Osteoblast (primary cell): ENCODE results near the gene AKR7A2. TPM values are rescaled to one million over a fixed set of nuclear protein-coding genes. Genes with fewer than 3 reads are reported as not detected.

Source experiments
- DNase-seq: peaks from one replicate; pipeline ENCODE4 v3.0.0; 2011; ENCODE audit warnings: low spot score, mixed read lengths; ENCODE audit not compliant: insufficient read length; ENCODE audit errors: missing footprints
- H2AFZ ChIP-seq: 2 replicates; pipeline ENCODE4 v1.6.0; 2011; ENCODE audit warnings: mild to moderate bottlenecking, low read length
- H3K27ac ChIP-seq: 2 replicates; pipeline ENCODE4 v1.5.1; 2011; ENCODE audit warnings: mild to moderate bottlenecking, low read depth, low read length, moderate library complexity
- H3K27me3 ChIP-seq: 2 replicates; pipeline ENCODE4 v1.6.0; 2012; ENCODE audit warnings: mild to moderate bottlenecking, control low read depth, inconsistent platforms, low read length, moderate library complexity; ENCODE audit not compliant: insufficient read depth
- H3K36me3 ChIP-seq: 2 replicates; pipeline ENCODE4 v1.5.1; 2011; ENCODE audit warnings: mild to moderate bottlenecking, low read length, control low read depth, moderate library complexity; ENCODE audit not compliant: insufficient read depth
- H3K4me1 ChIP-seq: 2 replicates; pipeline ENCODE4 v1.5.1; 2011; ENCODE audit warnings: mild to moderate bottlenecking, low read length, control low read depth, moderate library complexity; ENCODE audit not compliant: insufficient read depth
- H3K4me2 ChIP-seq: 2 replicates; pipeline ENCODE4 v1.6.0; 2011; ENCODE audit warnings: mild to moderate bottlenecking, low read length; ENCODE audit not compliant: insufficient read depth
- H3K4me3 ChIP-seq: fragments of 200-600 bp; sonication (generic); 3 replicates; pipeline ENCODE4 v1.5.1; 2012; ENCODE audit warnings: mild to moderate bottlenecking, low read length, inconsistent platforms; ENCODE audit not compliant: insufficient read depth
- H3K79me2 ChIP-seq: 2 replicates; pipeline ENCODE4 v1.6.0; 2012; ENCODE audit warnings: mild to moderate bottlenecking, low read length, control low read depth, inconsistent platforms; ENCODE audit not compliant: insufficient read depth
- H3K9me3 ChIP-seq: 2 replicates; pipeline ENCODE4 v1.5.1; 2011; ENCODE audit warnings: low read depth, low read length, control low read depth
- H4K20me1 ChIP-seq: 2 replicates; pipeline ENCODE4 v1.6.0; 2012; ENCODE audit warnings: mild to moderate bottlenecking, low read length, control low read depth; ENCODE audit not compliant: insufficient read depth
- total RNA-seq: library from RNA; depleted of rRNA; stranded (reverse); fragments of >200 nt; gene quantifications from 2 replicates; pipeline ENCODE4 v1.2.3, GENCODE V29; 2012
- TF ChIP-seq, protein P1 (sequence below): IDR thresholded peaks from 2 replicates; pipeline ENCODE4 v1.5.1; 2011; ENCODE audit warnings: mild to moderate bottlenecking, low read depth, low read length, moderate library complexity; ENCODE audit errors: extremely low read depth

The AKR7A2 gene
- total RNA-seq, 1 donor = 66.2 TPM

DNA sequence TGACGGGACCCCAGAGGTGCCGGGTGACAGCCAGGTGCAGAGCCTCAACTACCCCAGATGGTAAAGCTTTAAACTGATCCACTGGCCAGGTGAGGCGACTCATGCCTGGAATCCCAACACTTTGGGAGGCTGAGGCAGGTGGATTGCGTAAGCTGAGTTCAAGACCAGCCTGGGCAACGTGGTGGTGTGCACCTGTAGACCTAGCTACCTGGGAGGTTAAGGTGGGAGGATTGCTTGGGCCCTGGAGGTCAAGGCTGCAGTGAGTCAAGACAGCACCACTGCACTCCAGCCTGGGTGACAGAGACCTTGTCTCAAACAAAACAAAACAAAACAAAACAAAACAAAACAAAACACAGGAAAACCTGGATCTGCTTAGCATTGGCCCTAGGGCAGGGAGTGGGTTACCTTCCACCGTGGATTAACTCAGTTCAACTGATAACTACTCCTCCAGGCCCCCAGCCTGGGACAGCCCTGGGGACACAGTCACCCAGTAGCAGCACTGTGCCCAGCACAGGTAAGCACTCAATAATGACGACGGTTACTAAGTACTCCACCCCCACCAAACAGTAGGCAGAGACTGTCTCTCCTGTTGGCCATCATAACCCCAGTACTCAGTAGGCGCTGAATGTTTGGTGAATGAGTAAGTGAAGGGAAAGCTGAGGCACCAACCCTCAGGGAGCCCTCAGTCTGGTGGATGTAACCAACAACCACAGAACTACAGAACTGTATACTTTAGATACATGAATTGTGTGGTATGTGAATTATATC, 21.8 kb upstream of the AKR7A2 start:
- no peak overlapping the region for H3K4me2 ChIP-seq
- DNase-seq = no peak

DNA sequence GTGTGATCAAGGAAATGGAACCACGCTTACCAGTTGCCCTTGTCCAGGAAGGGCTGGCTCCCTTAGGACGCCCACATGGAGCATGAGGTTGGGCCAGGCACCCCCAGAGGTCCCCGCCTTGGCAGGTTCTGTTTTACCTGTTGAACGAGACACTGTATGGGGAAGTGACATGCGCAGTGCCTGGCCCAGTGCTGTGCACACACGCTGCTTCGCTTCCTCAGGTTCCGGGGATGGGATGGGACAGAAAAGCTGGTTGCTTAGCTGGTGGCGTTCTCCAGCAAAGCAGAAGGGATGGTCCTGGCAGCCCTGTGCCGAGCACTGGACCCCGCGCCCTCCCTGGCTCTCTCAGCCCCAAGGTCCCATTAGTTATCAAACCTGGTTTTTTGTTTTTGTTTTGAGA, 20.9 kb upstream of the AKR7A2 start:
- TF ChIP-seq, protein P1, sequence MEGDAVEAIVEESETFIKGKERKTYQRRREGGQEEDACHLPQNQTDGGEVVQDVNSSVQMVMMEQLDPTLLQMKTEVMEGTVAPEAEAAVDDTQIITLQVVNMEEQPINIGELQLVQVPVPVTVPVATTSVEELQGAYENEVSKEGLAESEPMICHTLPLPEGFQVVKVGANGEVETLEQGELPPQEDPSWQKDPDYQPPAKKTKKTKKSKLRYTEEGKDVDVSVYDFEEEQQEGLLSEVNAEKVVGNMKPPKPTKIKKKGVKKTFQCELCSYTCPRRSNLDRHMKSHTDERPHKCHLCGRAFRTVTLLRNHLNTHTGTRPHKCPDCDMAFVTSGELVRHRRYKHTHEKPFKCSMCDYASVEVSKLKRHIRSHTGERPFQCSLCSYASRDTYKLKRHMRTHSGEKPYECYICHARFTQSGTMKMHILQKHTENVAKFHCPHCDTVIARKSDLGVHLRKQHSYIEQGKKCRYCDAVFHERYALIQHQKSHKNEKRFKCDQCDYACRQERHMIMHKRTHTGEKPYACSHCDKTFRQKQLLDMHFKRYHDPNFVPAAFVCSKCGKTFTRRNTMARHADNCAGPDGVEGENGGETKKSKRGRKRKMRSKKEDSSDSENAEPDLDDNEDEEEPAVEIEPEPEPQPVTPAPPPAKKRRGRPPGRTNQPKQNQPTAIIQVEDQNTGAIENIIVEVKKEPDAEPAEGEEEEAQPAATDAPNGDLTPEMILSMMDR = no peak
- Histone ChIP-seq H2AFZ (no peak overlapping the region), H3K4me1 (peaks cover 3% of the 10 kb centered on the region), H3K4me2 (no peak overlapping the region), H3K4me3 (no peak overlapping the region), H3K27ac (no peak overlapping the region), H3K27me3 (no peaks in the 10 kb centered on the region), H3K79me2 (no peaks in the 10 kb centered on the region), H3K36me3 (peaks cover 11% of the 10 kb centered on the region), H4K20me1 (peaks cover 17% of the 10 kb centered on the region), H3K9me3 (no peaks in the 10 kb centered on the region)
- DNase-seq = peak; percentile 34

More for the DNA sequence above, 21.8 kb upstream of the AKR7A2 start:
- Histone ChIP-seq H3K36me3 (peaks cover 9% of the 10 kb centered on the region), H3K9me3 (no peaks in the 10 kb centered on the region), H3K4me3 (no peak overlapping the region), H4K20me1 (peaks cover 17% of the 10 kb centered on the region), H3K27ac (no peak overlapping the region), H2AFZ (no peak overlapping the region), H3K4me1 (peaks cover 3% of the 10 kb centered on the region), H3K79me2 (no peaks in the 10 kb centered on the region), H3K27me3 (no peaks in the 10 kb centered on the region)
- TF ChIP-seq, protein P1 = no peak

DNA sequence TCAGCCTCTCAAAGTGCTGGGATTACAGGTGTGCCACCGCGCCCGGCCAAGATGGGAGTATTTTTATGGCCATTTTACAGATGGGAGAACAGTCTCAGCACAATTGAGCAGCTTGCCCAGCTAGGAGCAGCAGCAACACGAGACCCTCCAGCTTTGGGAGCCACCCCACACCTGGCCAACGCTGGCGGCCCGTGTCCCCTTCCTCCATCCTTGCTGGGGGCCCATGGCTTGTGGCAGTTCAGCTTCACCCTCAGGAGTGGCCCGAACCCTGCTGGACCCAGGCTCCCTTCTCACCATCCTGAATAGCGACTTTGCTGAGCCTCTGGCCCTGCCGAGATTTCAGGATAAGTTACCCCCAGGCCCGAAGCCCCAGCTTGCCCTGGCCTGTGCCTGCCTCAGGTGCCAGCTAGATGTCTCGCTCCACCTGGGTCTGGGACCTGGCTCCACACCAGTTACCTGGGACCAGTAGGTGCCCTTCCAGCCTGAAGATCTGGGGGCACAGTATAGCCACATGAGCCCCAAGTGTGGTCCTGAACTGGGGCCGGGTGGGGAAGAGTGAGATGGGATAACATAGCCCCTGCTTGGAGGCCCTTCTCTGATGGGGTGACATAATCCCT, 19.4 kb upstream of the AKR7A2 start:
- H3K36me3 ChIP-seq = peaks cover 16% of the 10 kb centered on the region
- peaks cover 3% of the 10 kb centered on the region for H3K4me1 ChIP-seq
- TF ChIP-seq, protein P1 = no peak
- H3K9me3 ChIP-seq = no peaks in the 10 kb centered on the region
- no peak overlapping the region for H3K27ac ChIP-seq
- no peak overlapping the region for H2AFZ ChIP-seq
- no peak overlapping the region for H3K4me3 ChIP-seq
- no peaks in the 10 kb centered on the region for H3K27me3 ChIP-seq
- peaks cover 11% of the 10 kb centered on the region for H4K20me1 ChIP-seq
- no peak overlapping the region for H3K4me2 ChIP-seq
- no peak for DNase-seq
- H3K79me2 ChIP-seq = no peaks in the 10 kb centered on the region

DNA sequence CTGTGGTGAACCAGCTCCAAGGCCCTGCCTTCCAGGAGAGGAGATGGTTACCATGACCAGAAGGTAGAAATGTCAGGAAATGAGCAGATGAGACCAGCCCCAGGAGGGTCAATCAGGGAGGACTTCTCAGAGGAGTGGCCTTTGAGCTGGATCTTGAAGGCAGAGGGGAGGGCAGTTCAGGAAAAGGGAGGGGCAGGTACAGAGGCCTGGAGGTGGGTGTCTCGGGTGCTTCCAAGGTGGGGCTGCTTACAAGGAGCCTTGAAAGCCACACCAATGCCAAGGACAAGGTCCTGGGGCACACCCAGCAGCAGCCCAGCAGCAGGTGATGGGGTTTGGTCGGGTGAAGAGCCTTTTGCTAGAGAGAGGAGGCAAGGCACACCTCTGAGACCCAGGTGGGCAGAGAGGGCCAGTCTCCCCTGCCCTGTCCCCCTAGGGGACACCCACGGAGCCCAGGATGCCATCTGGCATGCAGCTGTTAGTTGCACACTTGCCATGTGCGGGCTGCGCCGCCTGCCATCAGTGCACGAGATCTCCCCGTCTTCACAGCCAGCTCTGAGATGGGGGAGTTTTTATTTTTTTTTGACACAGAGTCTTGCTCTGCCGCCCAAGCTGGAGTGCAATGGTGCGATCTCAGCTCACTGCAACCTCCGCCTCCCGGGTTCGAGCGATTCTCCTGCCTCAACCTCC, 18.6 kb upstream of the AKR7A2 start:
- Histone ChIP-seq H3K4me3 (no peak overlapping the region), H4K20me1 (peaks cover 14% of the 10 kb centered on the region), H3K4me2 (no peak overlapping the region), H3K4me1 (peaks cover 3% of the 10 kb centered on the region), H2AFZ (no peak overlapping the region), H3K79me2 (no peaks in the 10 kb centered on the region), H3K27ac (no peak overlapping the region), H3K9me3 (no peaks in the 10 kb centered on the region), H3K27me3 (no peaks in the 10 kb centered on the region), H3K36me3 (peaks cover 23% of the 10 kb centered on the region)
- TF ChIP-seq, protein P1 = no peak
- peak; percentile 80 for DNase-seq
